GM19238 (cell line): Measurements from ENCODE around the gene CCR4.
A peak's percentile ranks its signal among the peaks of the same experiment; 100 is the strongest.
"Not testable (repeated sequence)": the region's sequence is repeated elsewhere in the genome, so short reads cannot be mapped to it uniquely, and the experiment has no call there.

Source experiments
- DNase-seq: peaks from one replicate; pipeline ENCODE4 v3.0.0; 2011; ENCODE audit warnings: low spot score; ENCODE audit not compliant: insufficient read length

Gene CCR4

GRCh38 chr3:32951410-32951811 is at the start of gene CCR4:
TSS of gene CCR4 (plus strand) at chr3:32951644. CDS start at chr3:32953423, 1,779 bp downstream.
- no peak for DNase-seq

GRCh38 chr3:32902887-32903371 is 48.5 kb upstream of the CCR4 start:
- not testable (repeated sequence) for DNase-seq

- DNase-seq = no peak
Observed at GRCh38 chr3:32903953-32904352, 47.5 kb upstream of the CCR4 start.

- DNase-seq = no peak
Observed at GRCh38 chr3:32909999-32910398, 41.4 kb upstream of the CCR4 start.

- DNase-seq = no peak
Observed at GRCh38 chr3:32910954-32911353, 40.5 kb upstream of the CCR4 start.

- DNase-seq = no peak
Observed at GRCh38 chr3:32912046-32912445, 39.4 kb upstream of the CCR4 start.

GRCh38 chr3:32913790-32914446 is 37.5 kb upstream of the CCR4 start:
- DNase-seq = no peak

GRCh38 chr3:32919920-32920319 is 31.5 kb upstream of the CCR4 start:
- DNase-seq = no peak

- no peak for DNase-seq
Observed at GRCh38 chr3:32922078-32922477, 29.4 kb upstream of the CCR4 start.

- DNase-seq = no peak
Observed at GRCh38 chr3:32930161-32930560, 21.3 kb upstream of the CCR4 start.

GRCh38 chr3:32931273-32931672 is 20.2 kb upstream of the CCR4 start:
- DNase-seq = not testable (repeated sequence)

- DNase-seq = no peak
Observed at GRCh38 chr3:32934150-32934742, 17.2 kb upstream of the CCR4 start.

- DNase-seq = no peak
Observed at GRCh38 chr3:32937331-32937730, 14.1 kb upstream of the CCR4 start.

GRCh38 chr3:32939531-32940284 is 11.7 kb upstream of the CCR4 start:
- not testable (repeated sequence) for DNase-seq

- no peak for DNase-seq
Observed at GRCh38 chr3:32940726-32941125, 10.7 kb upstream of the CCR4 start.

GRCh38 chr3:32945136-32945535 is 6.3 kb upstream of the CCR4 start:
- DNase-seq = no peak

- DNase-seq = not testable (repeated sequence)
Observed at GRCh38 chr3:32945598-32945997, 5.8 kb upstream of the CCR4 start.

- no peak for DNase-seq
Observed at GRCh38 chr3:32946973-32947788, 4.3 kb upstream of the CCR4 start.

- peak; percentile 21 for DNase-seq
Observed at GRCh38 chr3:32947789-32948238, 3.6 kb upstream of the CCR4 start.

- no peak for DNase-seq
Observed at GRCh38 chr3:32948625-32949445, 2.6 kb upstream of the CCR4 start.

- no peak for DNase-seq
Observed at GRCh38 chr3:32950516-32950915, 928 bp upstream of the CCR4 start.
